IMR-90 (cell line): ENCODE results near the gene SEMA4F. TPM values are rescaled to one million over a fixed set of nuclear protein-coding genes. Genes with fewer than 3 reads are reported as not detected.
A peak's percentile ranks its signal among the peaks of the same experiment; 100 is the strongest.

Source experiments
- ATAC-seq: fragments of 200-7000 bp; cut with Tn5 transposase; 2 replicates; pipeline ENCODE4 v1.9.1; 2020; ENCODE audit warnings: low read depth, mild to moderate bottlenecking, moderate library complexity
- BruUV-seq: library from RNA; stranded (reverse); fragments of 400-500 nt; replicated peaks from 2 replicates; lab custom pipeline; 2021; lab: Mats Ljungman, UMichigan
- CTCF ChIA-PET: fragments of 300-600 bp; formaldehyde crosslinking; extraction: SDS; loops from one replicate; lab custom pipeline; 2021; ENCODE audit warnings: antibody characterized with exemption; lab: Yijun Ruan, JAX
- POLR2A ChIA-PET: fragments of 300-600 bp; sonication (Branson Sonifier 250); formaldehyde crosslinking; loops from one replicate; lab custom pipeline; 2022; ENCODE audit warnings: antibody characterized with exemption; ENCODE audit not compliant: unreplicated experiment; lab: Charles Lee
- DNase-seq: peaks from one replicate; pipeline ENCODE4 v3.0.0; 2013
- H2AFZ ChIP-seq: replicated peaks from 2 replicates; pipeline ENCODE3; 2013; ENCODE audit warnings: low read length, mild to moderate bottlenecking; ENCODE audit not compliant: poor library complexity
- H2AK5ac ChIP-seq: 2 replicates; pipeline ENCODE4 v1.6.1; 2013; ENCODE audit warnings: low read depth, low read length, inconsistent platforms
- H2AK9ac ChIP-seq: replicated peaks from 2 replicates; pipeline ENCODE3; 2013; ENCODE audit warnings: mild to moderate bottlenecking, low read depth, low read length, moderate library complexity; ENCODE audit not compliant: poor library complexity
- H2BK120ac ChIP-seq: 2 replicates; pipeline ENCODE4 v1.6.1; 2013; ENCODE audit warnings: low read depth, low read length, inconsistent platforms
- H2BK15ac ChIP-seq: 3 replicates; pipeline ENCODE4 v1.6.1; 2013; ENCODE audit warnings: low read depth, low read length, inconsistent platforms
- H2BK20ac ChIP-seq: 2 replicates; pipeline ENCODE4 v1.6.1; 2013; ENCODE audit warnings: low read depth, mild to moderate bottlenecking, inconsistent platforms, low read length, moderate library complexity
- H2BK5ac ChIP-seq: 2 replicates; pipeline ENCODE4 v1.6.1; 2013; ENCODE audit warnings: mild to moderate bottlenecking, low read depth, low read length, inconsistent platforms; ENCODE audit not compliant: poor library complexity, severe bottlenecking
- H3K14ac ChIP-seq: replicated peaks from 2 replicates; pipeline ENCODE4 v1.6.1; 2013; ENCODE audit warnings: low read depth, low read length, inconsistent platforms
- H3K18ac ChIP-seq: 2 replicates; pipeline ENCODE4 v1.6.1; 2013; ENCODE audit warnings: low read depth, low read length, control low read depth
- H3K23ac ChIP-seq: 2 replicates; pipeline ENCODE4 v1.6.1; 2013; ENCODE audit warnings: low read depth, low read length, inconsistent platforms
- H3K27ac ChIP-seq: 2 replicates; pipeline ENCODE4 v1.5.1; 2013; ENCODE audit warnings: mild to moderate bottlenecking, control low read depth, low read length; ENCODE audit not compliant: insufficient read depth
- H3K27me3 ChIP-seq: 2 replicates; pipeline ENCODE4 v1.6.1; 2013; ENCODE audit warnings: low read length; ENCODE audit not compliant: control insufficient read depth, insufficient read depth
- H3K36me3 ChIP-seq: 2 replicates; pipeline ENCODE4 v1.6.1; 2013; ENCODE audit warnings: low read length, mixed read lengths; ENCODE audit not compliant: control insufficient read depth, insufficient read depth
- H3K4ac ChIP-seq: 2 replicates; pipeline ENCODE4 v1.6.1; 2013; ENCODE audit warnings: low read depth, low read length, inconsistent platforms
- H3K4me1 ChIP-seq: 2 replicates; pipeline ENCODE4 v1.6.1; 2013; ENCODE audit warnings: low read length, mixed read lengths; ENCODE audit not compliant: control insufficient read depth, insufficient read depth
- H3K4me2 ChIP-seq: 2 replicates; pipeline ENCODE4 v1.6.1; 2013; ENCODE audit warnings: low read depth, mild to moderate bottlenecking, control low read depth, low read length, moderate library complexity
- H3K4me3 ChIP-seq: 2 replicates; pipeline ENCODE4 v1.5.1; 2013; ENCODE audit warnings: low read depth, mild to moderate bottlenecking, control low read depth, low read length, moderate library complexity; ENCODE audit not compliant: insufficient read depth
- H3K56ac ChIP-seq: 2 replicates; pipeline ENCODE4 v1.6.1; 2013; ENCODE audit warnings: low read length, inconsistent platforms; ENCODE audit not compliant: insufficient read depth; ENCODE audit errors: extremely low read depth
- H3K79me1 ChIP-seq, 2 experiments: 2 replicates each; pipeline ENCODE4 v1.6.1; 2013; ENCODE audit warnings: low read length in 2 of 2, inconsistent platforms in 1 of 2, low read depth in 1 of 2
- H3K9ac ChIP-seq: 2 replicates; pipeline ENCODE4 v1.6.1; 2013; ENCODE audit warnings: low read depth, low read length, control low read depth
- H3K9me1 ChIP-seq: 2 replicates; pipeline ENCODE4 v1.6.1; 2013; ENCODE audit warnings: low read length, inconsistent platforms; ENCODE audit not compliant: insufficient read depth
- H3K9me3 ChIP-seq: 2 replicates; pipeline ENCODE4 v1.6.1; 2013; ENCODE audit warnings: low read length; ENCODE audit not compliant: control insufficient read depth, insufficient read depth
- H4K20me1 ChIP-seq: 2 replicates; pipeline ENCODE4 v1.6.1; 2013; ENCODE audit warnings: low read length, inconsistent platforms; ENCODE audit not compliant: insufficient read depth
- H4K5ac ChIP-seq: 2 replicates; pipeline ENCODE4 v1.6.1; 2013; ENCODE audit warnings: mild to moderate bottlenecking, low read depth, low read length, control low read depth
- H4K8ac ChIP-seq, 2 experiments: 2 replicates each; pipeline ENCODE4 v1.6.1; 2013; ENCODE audit warnings: low read depth in 2 of 2, low read length in 2 of 2, control low read depth in 1 of 2, inconsistent platforms in 1 of 2
- H4K91ac ChIP-seq: 2 replicates; pipeline ENCODE4 v1.6.1; 2013; ENCODE audit warnings: low read depth, low read length, inconsistent platforms; ENCODE audit not compliant: insufficient read depth
- CEBPB ChIP-seq: IDR thresholded peaks from 2 replicates; pipeline ENCODE4 v1.6.1; 2012; ENCODE audit warnings: low read depth, low read length, improper control_type of control experiment
- CHD1 ChIP-seq: IDR thresholded peaks from 2 replicates; pipeline ENCODE4 v1.6.1; 2012; ENCODE audit warnings: low read depth, low read length, improper control_type of control experiment
- FOS ChIP-seq: fragments of 150-350 bp; IDR thresholded peaks from 2 replicates; pipeline ENCODE4 v1.6.1; 2016; ENCODE audit warnings: low read depth, low read length
- MAFK ChIP-seq: IDR thresholded peaks from 2 replicates; pipeline ENCODE4 v1.6.1; 2012; ENCODE audit warnings: low read depth, low read length, improper control_type of control experiment
- MAZ ChIP-seq: IDR thresholded peaks from 2 replicates; pipeline ENCODE4 v1.6.1; 2012; ENCODE audit warnings: low read depth, mild to moderate bottlenecking, low read length, improper control_type of control experiment, moderate library complexity, borderline replicate concordance
- MXI1 ChIP-seq: IDR thresholded peaks from 2 replicates; pipeline ENCODE4 v1.6.1; 2012; ENCODE audit warnings: low read depth, mild to moderate bottlenecking, low read length, moderate library complexity, borderline replicate concordance
- NFE2L2 ChIP-seq: fragments of 150-350 bp; IDR thresholded peaks from 2 replicates; pipeline ENCODE4 v1.6.1; 2016; ENCODE audit warnings: low read depth, mild to moderate bottlenecking, low read length
- RAD21 ChIP-seq: IDR thresholded peaks from 2 replicates; pipeline ENCODE4 v1.6.1; 2012; ENCODE audit warnings: low read length, improper control_type of control experiment
- SMC3 ChIP-seq: fragments of 150-350 bp; IDR thresholded peaks from 2 replicates; pipeline ENCODE4 v1.6.1; 2016; ENCODE audit warnings: low read depth, mild to moderate bottlenecking, antibody characterized with exemption, low read length, moderate library complexity
- WGBS, 2 experiments: methylation state at CpG; one replicate each; pipeline versions ENCODE4 v1.1.5 to v1.1.7; 2013; ENCODE audit warnings: missing lambda C conversion rate in 2 of 2; ENCODE audit not compliant: insufficient read length in 1 of 2; ENCODE audit errors: extremely low coverage in 2 of 2; 5-methylcytosine and 5-hydroxymethylcytosine counted together
- dilution Hi-C: fragments of 300-500 bp; cut with HindIII; formaldehyde crosslinking; loops from one replicate; pipeline ENCODE4 v1.14.3; 2018; ENCODE audit warnings: low sequenced_read_pairs; ENCODE audit not compliant: unreplicated experiment
- in situ Hi-C: fragments of 300-500 bp; cut with MboI; formaldehyde crosslinking; loops from 3 replicates; pipeline ENCODE4 v1.14.3; 2019; ENCODE audit warnings: low sequenced_read_pairs, inconsistent platforms, mixed read lengths
- intact Hi-C: fragments of 100-400 bp; cut with micrococcal nuclease; formaldehyde crosslinking; loops from 2 replicates; pipeline ENCODE4 v1.10.0; 2022
- polyA plus RNA-seq, 3 experiments: library from polyadenylated mRNA; depleted of rRNA; stranded (reverse); fragments of >200 nt; gene quantifications; 2 replicates each; pipeline ENCODE4 v1.2.3, GENCODE V29; 2012; ENCODE audit warnings: low replicate concordance in 1 of 3
- total RNA-seq: library from RNA; depleted of rRNA; stranded (reverse); fragments of >200 nt; gene quantifications from 2 replicates; pipeline ENCODE4 v1.2.3, GENCODE V29; 2012
- TF ChIP-seq, protein P1 (sequence below): conservative IDR thresholded peaks from 2 replicates; pipeline ENCODE4 v1.5.1; 2012; ENCODE audit warnings: mild to moderate bottlenecking, low read depth, low read length, improper control_type of control experiment

The SEMA4F gene
- total and polyA plus RNA-seq, 2 of the 4 experiments (the other 2 are of a cell fraction) = 4.7 to 7.5 TPM

- in situ Hi-C loops (no loop called here), intact Hi-C loops (loop anchor here (1.0 kb wide), 2 partner anchors 121 to 161 kb away; no protein-coding TSS in a partner anchor), dilution Hi-C loops (no loop called here)
- H4K91ac ChIP-seq = peak overlapping the region; percentile 69
- H3K4ac ChIP-seq = peak overlapping the region; percentile 83
- no peaks in the 10 kb centered on the region for H4K20me1 ChIP-seq
- DNase-seq = peak; percentile 72
- H3K79me1 ChIP-seq = no peaks in the 10 kb centered on the region
- peak overlapping the region; percentile 55; the same call in 1 of the 2 replicates for H3K27ac ChIP-seq
- peak overlapping the region; percentile 53; the same call in 1 of the 2 replicates for H2AK5ac ChIP-seq
- H2AK9ac ChIP-seq = peak overlapping the region; percentile 74
- no TSS peak for BruUV-seq
- peak overlapping the region; percentile 3; the same call in 1 of the 2 replicates for H4K5ac ChIP-seq
- peak overlapping the region; percentile 98 for H2BK15ac ChIP-seq
- peak overlapping the region; percentile 81 for H3K14ac ChIP-seq
- peak; percentile 97 for ATAC-seq
- H2BK5ac ChIP-seq = peak overlapping the region; percentile 31
- 0 out of 2 replicates have a peak, but pooled peaks cover 2% of the 10 kb centered on the region for H3K4me1 ChIP-seq
- peaks cover 8% of the 10 kb centered on the region for H3K27me3 ChIP-seq
- peak overlapping the region; percentile 7; the same call in 1 of the 2 replicates for H3K18ac ChIP-seq
- 0% methylated on average over 21 of the region's 56 CpGs; no CpG with 5 or more reads in 1 of the 2 experiments for WGBS, 2 experiments
- H3K9me1 ChIP-seq = peaks cover 2% of the 10 kb centered on the region; the same call in 1 of the 2 replicates
- no peaks in the 10 kb centered on the region for H3K36me3 ChIP-seq
- H2AFZ ChIP-seq = peak overlapping the region; percentile 97
- H3K23ac ChIP-seq = peak overlapping the region; percentile 92
- POLR2A ChIA-PET = no interaction called here
- CTCF ChIA-PET = interaction anchor here (1.0 to 1.2 kb wide), 5 partner anchors 24 to 162 kb away, joined by 3 to 5 read pairs (median 4); no protein-coding TSS in a partner anchor
- H2BK120ac ChIP-seq = peak overlapping the region; percentile 94
- H2BK20ac ChIP-seq = peak overlapping the region; percentile 60
- H3K4me3 ChIP-seq = peak overlapping the region; percentile 44
- H3K9me3 ChIP-seq = no peaks in the 10 kb centered on the region; the same call in 1 of the 2 replicates
- H3K9ac ChIP-seq = peak overlapping the region; percentile 49
- TF ChIP-seq MXI1 (no peak), MAZ (peak; percentile 58; the same call in 1 of the 2 replicates), MAFK (no peak), NFE2L2 (no peak), SMC3 (peak; percentile 90), CHD1 (no peak), FOS (no peak), RAD21 (peak; percentile 81), CEBPB (no peak)
- TF ChIP-seq, protein P1, sequence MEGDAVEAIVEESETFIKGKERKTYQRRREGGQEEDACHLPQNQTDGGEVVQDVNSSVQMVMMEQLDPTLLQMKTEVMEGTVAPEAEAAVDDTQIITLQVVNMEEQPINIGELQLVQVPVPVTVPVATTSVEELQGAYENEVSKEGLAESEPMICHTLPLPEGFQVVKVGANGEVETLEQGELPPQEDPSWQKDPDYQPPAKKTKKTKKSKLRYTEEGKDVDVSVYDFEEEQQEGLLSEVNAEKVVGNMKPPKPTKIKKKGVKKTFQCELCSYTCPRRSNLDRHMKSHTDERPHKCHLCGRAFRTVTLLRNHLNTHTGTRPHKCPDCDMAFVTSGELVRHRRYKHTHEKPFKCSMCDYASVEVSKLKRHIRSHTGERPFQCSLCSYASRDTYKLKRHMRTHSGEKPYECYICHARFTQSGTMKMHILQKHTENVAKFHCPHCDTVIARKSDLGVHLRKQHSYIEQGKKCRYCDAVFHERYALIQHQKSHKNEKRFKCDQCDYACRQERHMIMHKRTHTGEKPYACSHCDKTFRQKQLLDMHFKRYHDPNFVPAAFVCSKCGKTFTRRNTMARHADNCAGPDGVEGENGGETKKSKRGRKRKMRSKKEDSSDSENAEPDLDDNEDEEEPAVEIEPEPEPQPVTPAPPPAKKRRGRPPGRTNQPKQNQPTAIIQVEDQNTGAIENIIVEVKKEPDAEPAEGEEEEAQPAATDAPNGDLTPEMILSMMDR = peak; percentile 93
- H4K8ac ChIP-seq = peak overlapping the region; percentile 62 to 69; a peak in 3 of 4 replicates
- H3K4me2 ChIP-seq = peak overlapping the region; percentile 65
- H3K56ac ChIP-seq = peak overlapping the region; percentile 68; the same call in 1 of the 2 replicates
These were observed 61.2 kb downstream of the SEMA4F start for GRCh38 chr2:74715081-74715791.
